Activated naive CD4-positive, alpha-beta T cell (primary cell): ENCODE measurements around the gene SPEG.

Experiments
- DNase-seq, 4 experiments: peaks; one replicate each; lab custom pipeline; 2025; lab: John Stamatoyannopoulos, UW

SPEG gene

DNA sequence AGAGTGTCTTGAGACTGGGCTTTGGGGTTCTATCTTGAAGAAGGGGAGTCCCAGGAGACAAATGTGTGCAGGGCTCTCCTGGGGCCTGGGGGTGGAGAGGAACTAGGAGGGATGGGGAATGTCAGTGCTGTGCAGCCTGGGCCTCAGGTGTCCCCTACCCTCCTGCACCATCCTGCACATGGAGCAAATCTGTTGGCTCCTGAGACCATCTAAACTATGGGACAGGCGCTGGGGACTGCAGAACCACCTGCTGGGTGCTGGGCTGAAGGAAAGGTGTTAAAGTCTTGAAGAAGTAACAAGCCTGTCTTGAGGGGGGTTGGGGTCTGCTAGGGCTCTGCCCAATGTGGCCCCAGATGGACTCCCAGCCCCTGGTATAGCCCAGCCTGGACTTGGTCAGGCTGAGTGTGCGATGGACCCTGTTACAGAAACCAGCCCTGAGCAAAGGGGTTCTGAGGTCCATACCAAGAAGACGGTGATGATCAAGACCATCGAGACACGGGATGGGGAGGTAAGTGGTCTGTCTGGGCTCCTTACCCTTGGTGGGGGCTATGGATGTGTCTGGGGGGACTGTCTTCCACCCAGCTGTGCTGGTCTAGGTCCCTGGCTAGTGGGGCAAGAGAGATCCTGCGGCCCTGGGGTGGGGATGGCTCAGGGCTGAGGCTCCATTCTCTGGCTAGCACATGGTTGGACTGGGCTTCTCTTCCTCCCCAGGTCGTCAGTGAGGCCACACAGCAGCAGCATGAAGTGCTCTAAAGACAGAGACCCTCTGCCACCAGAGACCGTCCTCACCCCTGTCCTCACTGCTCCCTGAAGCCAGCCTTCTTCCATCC, 9.2 kb upstream of the SPEG start:
- no peak for DNase-seq

DNA sequence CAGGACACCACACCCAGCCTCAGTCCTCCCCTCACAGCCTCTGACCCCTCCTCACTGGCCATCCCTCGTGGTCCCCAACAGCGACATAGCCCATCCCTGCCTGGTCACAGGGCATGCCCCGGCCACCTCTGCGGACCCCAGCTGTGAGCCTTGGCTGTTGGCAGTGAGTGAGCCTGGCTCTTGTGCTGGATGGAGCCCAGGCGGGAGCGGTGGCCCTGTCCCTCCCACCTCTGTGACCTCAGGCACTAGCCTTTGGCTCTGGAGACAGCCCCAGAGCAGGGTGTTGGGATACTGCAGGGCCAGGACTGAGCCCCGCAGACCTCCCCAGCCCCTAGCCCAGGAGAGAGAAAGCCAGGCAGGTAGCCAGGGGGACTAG, 8.6 kb upstream of the SPEG start:
- DNase-seq, result no peak

DNA sequence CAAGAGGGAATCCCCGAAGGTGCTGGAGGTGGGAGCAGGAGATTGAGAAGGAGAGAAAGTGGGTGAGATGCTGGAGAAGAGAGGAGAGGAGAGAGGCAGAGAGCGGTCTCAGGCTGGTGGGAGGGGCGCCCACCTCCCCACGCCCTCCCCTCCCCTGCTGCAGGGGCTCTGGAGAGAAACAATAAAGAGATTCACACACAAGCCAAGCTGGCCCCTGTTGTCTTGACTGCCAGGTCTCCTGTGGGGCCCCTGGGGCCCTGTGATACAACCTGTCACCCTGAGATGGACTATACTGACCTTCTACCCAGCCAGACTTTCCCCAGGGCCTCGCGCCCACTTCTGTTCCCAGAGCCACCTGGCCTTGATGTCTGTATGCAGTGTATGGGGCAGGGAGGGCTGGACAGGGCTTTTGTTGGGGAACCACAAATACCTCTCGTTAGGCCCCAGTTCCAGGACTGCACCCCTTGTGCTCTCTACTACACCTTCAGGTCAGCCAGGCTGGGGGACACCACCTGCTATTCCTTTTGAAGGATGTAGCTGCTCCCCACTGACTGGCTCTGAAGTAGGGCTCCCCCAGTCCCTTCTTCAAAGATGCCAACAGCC, 8.0 kb upstream of the SPEG start:
- no peak for DNase-seq

DNA sequence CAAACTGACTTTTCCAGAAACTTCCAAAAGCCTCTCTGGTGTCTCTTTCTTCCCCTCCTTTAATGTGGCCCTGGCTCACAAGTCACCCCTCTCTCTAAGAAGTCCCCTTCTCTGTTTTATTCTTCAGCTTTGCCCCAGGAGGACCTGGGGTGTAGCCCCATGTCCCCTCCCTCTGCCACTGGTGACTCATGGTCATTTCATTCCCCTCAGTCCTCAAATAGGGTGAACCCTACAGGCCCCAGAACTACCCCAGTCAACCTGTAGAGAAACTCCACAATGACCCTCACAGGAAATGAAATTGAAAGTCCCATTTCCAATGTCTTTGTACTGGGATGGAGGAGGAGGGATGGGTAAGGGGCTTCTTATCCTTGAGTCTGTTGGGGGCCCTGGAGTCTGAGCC, 6.2 kb upstream of the SPEG start:
- DNase-seq, result no peak

DNA sequence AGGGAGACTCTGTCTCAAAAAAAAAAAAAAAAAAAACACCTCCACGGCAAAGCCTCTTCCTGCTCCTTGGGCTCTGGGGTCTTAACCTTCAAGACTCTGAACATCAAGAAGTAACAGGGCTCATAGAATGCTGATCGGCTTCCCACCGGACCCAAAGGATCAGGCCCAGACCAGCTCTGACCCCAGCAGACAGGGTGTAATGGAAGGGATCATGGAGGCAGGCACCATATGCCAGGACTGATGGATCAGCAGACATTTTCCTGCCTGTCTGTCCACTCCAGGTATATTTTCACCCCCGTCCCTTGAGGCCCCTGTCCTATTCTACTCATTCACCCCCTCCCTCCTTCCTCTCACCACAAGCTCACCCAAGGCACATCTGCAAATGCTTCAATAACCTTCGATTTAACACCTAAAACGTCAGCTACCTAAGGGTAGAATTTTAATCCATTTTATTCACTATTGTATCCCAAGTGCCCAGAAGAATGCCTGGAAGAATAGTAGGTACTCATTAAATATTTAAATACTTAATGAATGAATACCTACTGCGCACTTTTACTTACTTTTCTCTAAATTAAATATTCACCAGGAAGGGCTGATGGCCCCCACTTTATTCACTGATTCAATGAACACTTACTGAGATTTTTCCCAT, 4.6 kb upstream of the SPEG start:
- DNase-seq, result no peak

DNA sequence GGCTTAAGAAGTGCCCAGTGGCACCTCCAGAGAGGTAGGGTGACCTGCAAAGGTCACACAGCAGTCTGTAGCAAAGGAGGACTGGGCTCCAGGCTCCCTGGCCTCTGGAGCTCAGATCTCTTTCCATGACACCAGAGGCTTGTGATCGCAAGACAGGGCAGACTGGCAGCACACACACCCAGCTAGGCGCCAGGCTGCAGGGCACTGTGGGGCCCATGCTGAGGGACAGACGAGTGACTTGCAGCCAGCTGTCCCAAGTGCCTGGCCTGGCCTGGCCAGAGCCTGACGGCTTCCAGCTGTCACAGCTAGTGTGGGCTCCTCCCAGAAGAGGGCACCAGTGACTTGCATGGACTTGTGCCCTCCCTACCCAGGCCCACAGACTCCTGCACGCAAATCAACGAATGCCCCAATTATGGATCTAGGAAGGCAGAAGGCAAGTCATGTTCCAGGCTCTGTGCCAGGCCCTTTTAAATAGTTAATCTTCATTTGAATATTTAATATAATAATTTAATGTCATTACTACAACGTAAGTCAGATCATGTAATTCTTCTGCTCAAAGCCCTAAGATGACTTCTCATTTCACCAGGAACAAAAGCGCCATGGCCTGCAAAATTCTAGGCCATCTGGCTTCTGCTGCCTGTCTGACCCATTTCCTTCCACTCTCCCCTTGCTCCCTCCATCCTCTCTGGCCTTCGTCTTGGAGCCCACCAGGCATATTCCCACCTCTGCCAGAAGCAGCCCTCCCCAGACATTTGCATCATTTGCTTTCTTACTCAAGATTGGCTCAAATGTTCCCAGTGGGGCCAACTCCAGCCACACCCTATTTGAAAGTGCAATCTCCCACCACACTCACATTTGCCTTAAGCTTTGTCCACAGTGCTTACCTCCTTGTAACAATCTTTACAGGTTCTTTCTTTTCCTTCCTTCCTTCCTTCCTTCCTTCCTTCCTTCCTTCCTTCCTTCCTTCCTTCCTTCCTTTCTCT, 3.7 kb upstream of the SPEG start:
- no peak for DNase-seq

DNA sequence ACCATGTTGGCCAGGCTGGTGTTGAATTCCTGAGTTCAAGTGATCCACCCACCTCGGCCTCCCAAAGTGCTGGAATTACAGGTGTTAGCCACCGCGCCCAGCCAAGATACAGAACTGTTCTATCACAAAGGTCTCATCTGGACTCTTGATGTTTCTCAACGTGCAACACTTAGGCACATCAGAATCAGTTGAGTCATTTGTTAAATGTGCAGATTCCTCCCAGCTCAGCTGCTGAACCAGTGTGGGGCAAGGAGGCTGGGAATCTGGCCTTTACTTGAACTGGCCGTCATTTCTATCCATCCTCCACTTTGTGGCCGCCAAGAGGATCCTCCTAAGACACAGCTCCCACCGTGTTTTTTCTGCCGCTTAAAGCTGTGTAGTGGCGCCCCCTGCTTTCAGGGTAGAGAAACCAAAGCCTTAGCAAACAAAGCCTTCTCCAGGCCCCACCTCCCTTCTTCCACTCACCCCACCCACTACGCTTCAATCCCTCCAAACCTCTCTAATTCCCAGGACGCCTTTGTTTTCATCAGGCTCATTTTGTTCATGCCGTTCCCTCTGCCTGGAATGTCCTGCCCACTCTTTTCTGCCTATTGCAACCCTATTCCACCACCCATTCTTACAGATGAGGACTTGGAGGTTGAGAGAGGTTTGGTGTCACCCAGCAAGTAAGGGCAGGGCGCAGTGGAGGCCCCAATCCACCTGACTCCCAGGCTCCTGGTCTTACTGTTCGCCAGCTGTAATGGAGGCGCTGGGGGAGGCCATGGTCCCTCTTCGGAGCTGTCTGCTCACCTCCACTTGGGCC, 776 bp upstream of the SPEG start:
- no peak for DNase-seq

DNA sequence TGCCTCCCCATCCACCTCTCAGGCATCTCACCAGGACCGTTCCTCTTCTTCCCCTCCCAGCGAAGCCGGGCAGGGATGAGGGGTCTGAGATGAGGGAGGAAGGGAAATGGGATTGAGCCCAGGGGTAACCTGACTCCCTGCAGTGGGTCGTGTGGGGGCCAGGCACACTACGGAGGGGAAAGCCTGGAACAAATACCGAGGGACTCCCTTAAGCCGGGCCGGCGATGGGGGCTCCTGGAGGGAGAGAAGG, 250 bp upstream of the SPEG start:
- no peak for DNase-seq

DNA sequence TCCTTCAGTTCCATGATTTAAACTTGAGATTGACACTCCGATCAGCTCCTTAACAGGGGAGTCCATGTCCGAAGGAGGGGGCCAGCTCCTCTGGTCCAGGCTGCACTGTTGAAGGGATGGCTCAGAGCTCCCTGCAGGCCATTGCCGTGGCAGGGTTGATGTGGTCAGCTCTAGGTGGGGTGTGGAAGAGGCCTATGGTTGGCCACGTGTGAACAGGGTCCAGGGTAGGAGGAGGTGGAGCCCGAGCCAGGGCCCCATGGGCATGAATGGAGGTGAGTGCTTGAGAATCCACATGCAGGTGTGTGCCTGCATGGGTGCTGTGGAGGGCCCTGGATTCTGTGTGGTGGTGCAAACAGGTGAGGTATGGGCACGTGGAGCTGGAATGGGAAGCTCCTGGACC, 1.1 kb downstream of the SPEG start:
- DNase-seq, result no peak

DNA sequence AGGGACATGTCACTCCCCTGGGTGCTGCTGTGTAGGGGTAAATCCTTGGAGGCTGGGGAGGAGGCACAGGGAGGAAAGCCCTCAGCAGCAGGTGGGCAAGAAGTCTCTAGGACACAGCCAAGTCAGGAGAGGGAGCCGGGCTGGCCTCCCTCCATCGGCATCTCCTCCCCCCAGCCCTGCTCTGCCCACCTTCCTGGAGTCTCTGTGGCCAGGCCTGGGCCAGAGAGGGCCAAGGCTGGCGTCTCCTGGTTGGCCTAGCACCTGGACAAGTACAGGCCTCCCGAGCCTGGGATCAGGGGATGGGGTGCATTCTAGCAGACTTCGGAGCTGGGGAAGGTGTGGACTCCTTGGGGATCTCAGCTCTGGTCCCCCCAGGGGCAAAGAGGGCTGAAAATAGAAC, 1.8 kb downstream of the SPEG start:
- no peak for DNase-seq

DNA sequence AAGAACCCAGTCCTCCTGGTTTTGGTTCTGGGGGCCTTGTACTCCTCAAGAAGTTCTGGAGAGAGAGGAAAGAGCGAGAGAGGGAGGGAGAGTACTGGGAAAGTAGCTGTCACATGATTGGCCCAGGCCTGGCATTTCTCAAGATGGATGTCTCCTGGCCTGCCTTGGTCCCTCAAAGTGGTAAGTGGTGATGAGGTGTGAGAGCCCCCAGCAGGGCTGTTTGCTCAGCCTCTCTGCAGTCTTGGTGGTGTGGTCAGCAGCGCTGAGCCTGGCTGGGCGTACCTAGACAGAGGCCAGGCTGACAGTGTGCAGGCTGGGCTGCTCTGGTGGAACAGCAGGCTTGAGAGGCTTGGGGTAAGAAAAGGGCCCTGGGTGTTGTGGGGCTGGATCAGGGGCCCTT, 2.5 kb downstream of the SPEG start:
- DNase-seq, result no peak

DNA sequence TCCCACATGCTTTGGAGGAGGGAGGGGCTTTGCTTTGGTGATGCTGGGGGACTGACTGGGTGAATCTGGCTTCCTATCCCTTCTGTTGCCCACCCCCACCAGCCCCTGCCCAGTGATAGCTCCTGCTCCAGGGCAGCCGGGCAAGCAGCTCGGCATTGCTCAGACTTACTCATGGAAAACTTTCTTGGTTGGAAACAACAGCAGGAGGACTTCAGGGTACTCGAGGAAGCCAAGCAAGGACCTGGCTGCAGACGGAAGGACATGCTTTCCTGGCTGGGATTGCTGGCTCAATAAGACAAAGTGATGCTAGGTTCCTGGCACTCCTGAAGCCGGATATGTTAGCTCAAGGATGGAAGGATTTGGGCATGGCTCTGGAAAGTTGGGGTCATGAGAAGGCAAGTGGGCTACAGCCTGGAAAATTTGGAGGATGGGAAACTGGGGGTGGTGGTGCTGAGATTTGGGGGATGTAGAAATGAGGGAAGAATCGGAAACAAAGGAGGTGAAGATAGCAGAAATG, 3.1 kb downstream of the SPEG start:
- DNase-seq, result no peak

DNA sequence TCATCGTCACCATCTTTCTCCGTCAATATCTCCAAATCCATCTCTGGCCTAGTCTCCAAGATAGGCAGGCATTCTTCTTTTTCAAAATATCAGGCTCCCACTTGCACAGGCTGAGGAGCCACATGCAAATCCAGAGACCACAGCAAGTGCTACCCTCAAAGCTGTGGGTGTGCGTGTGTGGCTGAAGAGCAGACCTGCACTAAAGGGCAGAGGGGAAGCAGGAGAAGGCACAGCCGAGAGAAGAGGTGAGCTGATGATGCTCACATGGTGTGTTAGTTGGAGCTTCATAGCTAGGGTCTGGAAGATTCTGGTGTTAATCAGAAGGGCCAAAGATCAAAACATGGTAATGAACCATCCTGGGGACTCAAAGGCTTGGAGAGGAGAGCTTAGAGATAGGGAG, 3.8 kb downstream of the SPEG start:
- no peak for DNase-seq

DNA sequence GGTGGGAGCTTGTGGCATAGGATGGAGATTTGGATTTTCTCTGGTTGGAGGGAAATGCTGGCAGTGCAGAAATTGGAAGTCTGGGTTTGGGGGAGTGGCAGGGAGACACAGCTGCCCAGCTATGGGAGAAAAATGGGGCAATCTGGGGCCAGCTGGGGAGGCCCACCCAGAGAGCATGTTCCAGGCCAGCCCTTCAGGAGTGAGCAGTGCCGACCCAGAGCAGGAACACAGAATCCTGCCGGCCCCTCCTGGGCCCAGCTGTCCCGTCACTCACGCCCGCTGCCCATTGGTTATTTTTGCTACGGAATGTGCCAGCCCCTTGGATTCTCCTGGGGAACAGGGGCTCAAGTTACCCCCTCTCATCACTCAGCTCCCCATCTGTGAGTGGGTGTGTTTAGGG, 4.9 kb downstream of the SPEG start:
- no peak for DNase-seq

DNA sequence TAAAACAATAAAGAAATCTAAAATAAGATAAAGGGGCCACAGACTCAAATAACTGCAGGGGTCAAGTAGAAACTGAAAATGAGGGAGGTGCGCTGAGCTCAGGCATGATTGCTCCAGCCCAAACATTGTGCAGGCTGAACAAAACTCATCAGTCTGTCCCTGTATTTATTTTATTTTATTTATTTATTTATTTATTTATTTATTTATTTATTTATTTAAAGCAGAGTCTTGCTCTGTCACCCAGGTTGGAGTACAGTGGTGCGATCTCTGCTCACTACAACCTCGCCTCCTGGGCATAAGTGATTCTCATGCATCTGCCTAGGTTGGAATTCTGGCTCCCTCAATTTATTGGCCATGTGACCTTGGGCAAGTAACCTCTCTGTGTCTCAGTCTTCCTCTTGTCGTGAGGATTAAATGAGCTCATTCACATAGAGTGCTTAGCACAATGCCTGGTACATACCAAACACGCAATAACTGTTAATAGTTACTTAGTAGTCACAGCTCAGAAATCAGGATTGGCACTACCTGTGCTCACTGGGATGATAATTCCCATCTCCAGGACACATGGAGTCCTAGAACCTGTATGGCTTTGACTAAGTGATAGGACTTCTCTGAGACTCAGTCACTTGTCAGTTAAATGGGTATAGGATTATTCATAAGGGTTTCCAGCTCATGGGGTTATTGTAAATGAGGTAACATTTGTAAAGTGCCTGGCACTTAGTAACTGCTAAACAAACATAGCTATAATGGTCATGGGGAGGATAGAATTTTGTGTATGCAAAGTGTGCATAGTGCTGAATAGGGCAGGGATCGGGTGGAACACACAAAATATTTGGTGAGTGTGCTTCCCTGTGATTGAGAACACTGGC, 6.0 kb downstream of the SPEG start:
- DNase-seq, result no peak

DNA sequence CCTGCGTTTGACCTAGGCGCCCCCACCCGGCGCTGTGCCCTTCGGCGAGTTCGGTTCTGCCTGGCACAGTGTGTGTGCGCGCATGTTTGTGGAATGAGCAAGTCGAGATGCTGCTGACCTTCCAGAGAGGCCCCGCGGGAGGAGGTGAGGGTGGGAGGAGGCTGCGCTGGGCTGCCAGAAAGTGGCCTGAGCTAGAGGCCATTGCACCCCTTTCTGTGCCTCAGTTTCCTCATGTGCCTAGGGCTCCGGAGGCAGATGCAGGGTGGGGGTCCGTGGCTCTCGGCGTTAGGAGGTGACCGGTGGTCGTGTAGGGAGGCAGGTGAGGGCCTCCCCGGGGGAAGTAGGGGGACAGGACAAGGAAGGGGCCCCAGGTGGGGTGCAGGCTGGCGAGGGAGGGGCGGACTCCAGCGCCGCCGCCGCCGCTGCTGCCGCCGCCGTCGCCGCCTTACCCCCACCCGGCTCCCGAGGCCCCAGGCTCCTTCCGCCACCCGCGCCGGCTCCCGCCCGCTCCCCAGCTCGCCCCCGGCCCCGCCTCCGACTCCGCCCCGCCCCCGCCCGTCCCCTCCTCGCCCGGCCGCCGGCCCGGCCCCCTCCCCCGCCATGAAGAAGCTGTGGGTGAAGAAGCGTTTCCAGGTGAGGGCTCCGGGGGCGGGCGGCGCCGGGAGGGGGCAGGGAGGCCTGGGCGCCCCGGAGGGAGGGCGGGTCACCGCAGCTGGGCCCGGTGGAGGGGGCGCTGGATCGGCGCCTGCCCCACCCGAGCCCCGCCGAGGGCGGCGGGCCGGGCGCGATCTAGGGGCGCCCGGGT, 7.0 kb downstream of the SPEG start:
- DNase-seq, result peak in 2 of 4 experiments; percentile 36 to 69

DNA sequence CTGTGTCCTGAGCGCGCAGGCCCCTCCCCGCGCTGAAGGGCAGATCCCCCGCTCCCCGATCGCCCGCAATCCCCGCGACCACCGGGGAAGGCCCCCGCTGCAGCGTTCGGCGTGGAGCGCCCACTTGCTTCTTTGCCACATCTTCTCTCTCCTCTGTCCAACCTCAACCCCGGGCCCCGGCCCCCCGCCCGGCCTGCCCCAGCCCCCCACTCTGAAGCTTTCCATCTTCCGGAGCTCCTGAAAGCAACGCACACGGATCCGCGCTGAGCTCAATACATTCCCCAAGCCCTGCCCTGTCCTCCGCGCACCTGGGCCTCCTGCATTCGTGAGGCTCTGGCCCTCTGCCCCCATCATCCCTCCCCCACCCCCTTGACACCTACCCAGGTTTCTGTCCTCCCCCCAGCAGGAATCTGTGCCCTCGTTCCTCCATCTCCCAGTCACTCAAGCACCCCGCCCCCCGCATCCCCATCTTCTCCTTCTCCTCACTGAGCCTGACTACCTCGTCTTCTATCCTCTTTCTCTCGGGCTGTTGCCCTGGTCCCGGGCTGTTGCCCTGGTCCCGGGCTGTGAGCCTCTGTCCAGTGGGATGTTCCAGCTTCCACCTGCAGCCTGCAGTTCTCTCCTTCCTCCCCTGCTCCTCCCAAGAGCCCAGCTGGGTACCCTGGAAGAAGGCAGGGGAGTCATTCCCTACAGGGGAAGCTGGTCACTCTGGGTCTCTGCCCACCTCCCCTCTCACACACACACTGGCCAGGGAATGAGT, 7.8 kb downstream of the SPEG start:
- no peak for DNase-seq

DNA sequence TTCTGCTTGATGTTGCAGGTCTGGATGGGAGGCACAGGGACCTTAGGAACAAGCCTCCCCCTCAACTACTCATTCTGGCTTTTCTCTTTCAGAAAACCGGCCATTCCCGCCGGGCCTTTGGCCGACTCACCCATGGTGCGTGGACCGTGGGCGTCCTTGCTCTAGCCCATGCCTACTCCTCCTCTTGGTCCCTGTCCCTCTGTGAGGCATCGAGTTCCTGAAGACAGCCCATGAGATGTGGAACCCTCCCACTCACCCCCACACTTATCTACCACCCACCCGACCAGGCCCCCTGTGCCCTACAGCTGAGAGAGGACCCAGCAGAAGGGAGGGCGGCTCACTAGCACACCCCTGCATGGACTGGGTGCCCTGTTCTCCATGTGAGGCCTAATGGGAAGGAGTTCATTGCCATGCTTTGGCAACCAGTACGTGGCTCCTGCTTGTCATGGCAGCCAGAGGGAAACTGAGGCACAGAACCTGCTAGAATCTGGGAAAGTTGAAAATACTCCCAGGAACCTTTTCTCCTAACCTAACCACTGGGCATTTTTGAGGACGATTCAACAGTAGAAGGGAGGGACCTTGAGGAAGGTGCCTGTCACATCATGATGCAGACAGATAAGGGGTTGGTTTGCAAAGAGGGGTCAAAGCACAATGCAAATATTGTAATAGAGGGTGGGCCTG, 8.5 kb downstream of the SPEG start:
- no peak for DNase-seq
